ENCODE measurements around the gene FN3K.

FN3K gene

DNA sequence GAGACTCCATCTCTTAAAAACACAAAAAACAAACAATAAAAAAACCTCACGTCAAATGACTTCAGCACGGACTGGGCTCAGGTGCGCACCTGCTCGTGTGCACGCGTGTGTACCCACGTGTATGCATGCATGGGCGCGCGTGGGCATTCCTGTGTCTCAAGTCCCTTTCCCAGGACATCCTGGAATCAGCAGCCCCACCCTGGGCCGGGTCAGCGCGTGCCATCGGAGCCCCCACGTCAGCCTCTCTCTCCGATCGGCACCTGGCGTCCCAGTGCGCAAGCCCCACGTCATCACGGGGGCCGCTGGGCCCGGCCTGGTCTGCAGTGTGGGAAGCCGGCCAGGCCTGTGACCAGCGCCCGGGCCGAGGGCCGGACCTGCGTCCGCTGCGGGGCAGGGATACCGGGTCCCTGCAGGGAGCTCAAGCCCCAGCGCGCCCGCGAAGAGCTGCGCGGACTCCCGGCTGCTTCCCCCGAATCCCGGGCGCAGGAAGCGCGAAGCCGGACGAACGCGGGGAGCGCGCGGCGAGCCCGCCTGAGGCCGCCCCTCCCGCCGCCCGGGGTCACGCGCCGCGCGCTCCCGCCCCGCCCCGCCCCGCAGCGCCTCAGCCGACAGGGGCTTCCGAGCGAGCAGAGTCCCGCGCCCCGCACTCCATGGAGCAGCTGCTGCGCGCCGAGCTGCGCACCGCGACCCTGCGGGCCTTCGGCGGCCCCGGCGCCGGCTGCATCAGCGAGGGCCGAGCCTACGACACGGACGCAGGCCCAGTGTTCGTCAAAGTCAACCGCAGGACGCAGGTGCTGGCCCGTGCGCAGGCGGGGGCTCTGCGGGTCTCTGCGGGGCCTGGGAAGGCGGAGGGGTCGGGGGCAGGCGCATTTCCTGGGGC is at the start of gene FN3K:
TSS of gene FN3K (plus strand) at position 629 of the 880 bp plus-strand sequence. CDS start at position 651, 22 bp downstream.
- DNase-seq (ENCODE audit: low read depth), result peak; percentile 44
- TF ChIP-seq, protein P1, sequence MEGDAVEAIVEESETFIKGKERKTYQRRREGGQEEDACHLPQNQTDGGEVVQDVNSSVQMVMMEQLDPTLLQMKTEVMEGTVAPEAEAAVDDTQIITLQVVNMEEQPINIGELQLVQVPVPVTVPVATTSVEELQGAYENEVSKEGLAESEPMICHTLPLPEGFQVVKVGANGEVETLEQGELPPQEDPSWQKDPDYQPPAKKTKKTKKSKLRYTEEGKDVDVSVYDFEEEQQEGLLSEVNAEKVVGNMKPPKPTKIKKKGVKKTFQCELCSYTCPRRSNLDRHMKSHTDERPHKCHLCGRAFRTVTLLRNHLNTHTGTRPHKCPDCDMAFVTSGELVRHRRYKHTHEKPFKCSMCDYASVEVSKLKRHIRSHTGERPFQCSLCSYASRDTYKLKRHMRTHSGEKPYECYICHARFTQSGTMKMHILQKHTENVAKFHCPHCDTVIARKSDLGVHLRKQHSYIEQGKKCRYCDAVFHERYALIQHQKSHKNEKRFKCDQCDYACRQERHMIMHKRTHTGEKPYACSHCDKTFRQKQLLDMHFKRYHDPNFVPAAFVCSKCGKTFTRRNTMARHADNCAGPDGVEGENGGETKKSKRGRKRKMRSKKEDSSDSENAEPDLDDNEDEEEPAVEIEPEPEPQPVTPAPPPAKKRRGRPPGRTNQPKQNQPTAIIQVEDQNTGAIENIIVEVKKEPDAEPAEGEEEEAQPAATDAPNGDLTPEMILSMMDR (IDR thresholded peaks at IDR 0.05; ENCODE audit: insufficient read depth, low read depth, low read length, missing control alignments), result no peak
- H3K4me3 ChIP-seq (ENCODE audit: low read length), result peak within 1 kb of the TSS; percentile 43

GRCh38 chr17:82686366-82687324 is 48.8 kb upstream of the FN3K start:
- no peak for DNase-seq (ENCODE audit: low read depth)
- TF ChIP-seq, protein P1 (IDR thresholded peaks at IDR 0.05; ENCODE audit: insufficient read depth, low read depth, low read length, missing control alignments), result no peak
- H3K4me3 ChIP-seq (ENCODE audit: low read length), result no peak overlapping the region

- no peak overlapping the region for H3K4me3 ChIP-seq (ENCODE audit: low read length)
- DNase-seq (ENCODE audit: low read depth), result peak; percentile 70
- TF ChIP-seq, protein P1 (IDR thresholded peaks at IDR 0.05; ENCODE audit: insufficient read depth, low read depth, low read length, missing control alignments), result no peak
These were observed 48.0 kb upstream of the FN3K start for GRCh38 chr17:82687375-82687861.

GRCh38 chr17:82687871-82688270 is 47.5 kb upstream of the FN3K start:
- TF ChIP-seq, protein P1 (IDR thresholded peaks at IDR 0.05; ENCODE audit: insufficient read depth, low read depth, low read length, missing control alignments), result no peak
- no peak for DNase-seq (ENCODE audit: low read depth)
- no peak overlapping the region for H3K4me3 ChIP-seq (ENCODE audit: low read length)

GRCh38 chr17:82689077-82689476 is 46.3 kb upstream of the FN3K start:
- H3K4me3 ChIP-seq (ENCODE audit: low read length), result no peak overlapping the region
- TF ChIP-seq, protein P1 (IDR thresholded peaks at IDR 0.05; ENCODE audit: insufficient read depth, low read depth, low read length, missing control alignments), result no peak
- no peak for DNase-seq (ENCODE audit: low read depth)

DNA sequence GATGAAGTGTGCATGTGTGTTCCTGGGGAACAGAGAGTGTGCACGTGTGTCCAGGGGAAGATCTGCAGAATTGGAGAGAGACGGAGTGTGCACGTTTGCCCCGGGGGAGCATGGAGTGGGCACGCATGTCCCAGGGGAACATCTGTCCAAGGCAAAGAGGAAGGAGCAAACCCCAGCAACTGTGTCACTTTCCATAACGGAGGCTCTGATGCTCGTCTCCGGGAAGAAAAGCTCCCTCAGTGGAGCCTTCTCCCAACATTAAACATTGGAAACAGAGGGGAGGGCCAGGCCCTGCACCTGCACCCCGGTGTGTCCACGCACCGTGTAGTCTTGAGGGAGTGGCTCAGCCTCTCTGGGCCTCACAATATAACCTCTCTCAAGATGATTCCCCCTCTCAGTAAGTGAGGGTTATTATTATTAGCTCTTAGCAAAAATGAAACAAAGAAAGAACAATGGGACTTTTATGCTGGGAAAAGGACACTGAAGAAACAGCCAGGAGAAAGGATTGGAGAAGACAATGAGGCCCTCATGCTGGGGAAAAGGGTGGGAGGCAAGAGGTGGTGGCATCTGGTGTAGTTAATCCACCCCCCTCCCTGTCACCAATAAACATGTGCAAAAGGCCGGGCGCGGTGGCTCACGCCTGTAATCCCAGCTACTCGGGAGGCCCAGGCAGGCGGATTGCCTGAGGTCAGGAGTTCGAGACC is 44.5 kb upstream of the FN3K start:
- TF ChIP-seq, protein P1 (IDR thresholded peaks at IDR 0.05; ENCODE audit: insufficient read depth, low read depth, low read length, missing control alignments), result no peak
- H3K4me3 ChIP-seq (ENCODE audit: low read length), result no peak overlapping the region
- DNase-seq (ENCODE audit: low read depth), result no peak

Measured in epithelial cell of esophagus (primary cell).